ENCODE results near the gene FAM20C.

Gene FAM20C

DNA sequence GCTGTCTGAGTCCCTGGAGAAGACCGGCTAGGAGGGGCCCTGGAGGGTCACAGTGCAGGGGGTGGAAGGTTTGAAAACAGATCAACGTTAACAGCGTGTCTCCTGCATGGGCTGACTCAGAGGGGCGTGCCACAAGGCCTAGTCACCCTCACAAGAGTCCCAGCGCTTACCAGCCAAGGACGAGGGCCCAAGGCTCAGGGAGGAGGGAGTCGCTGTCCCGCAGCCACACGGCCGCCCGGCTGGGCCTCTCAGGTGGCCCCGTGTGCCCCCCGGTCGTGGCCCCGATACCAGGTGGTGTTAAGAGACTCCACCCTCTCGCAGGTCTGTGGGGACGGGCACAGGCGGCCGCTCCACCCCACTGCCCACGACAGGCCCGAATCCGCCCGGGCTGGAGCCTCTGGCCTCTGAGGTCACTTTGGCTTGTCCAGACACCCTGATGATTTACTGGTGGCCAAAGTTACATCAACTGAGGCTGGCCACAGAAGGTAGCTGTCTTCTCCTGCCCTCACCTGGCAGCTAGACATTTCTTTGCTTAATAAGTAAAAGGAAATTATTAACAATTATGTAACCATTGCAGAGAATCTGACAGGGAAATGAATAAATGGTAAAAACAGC lies 34.0 kb downstream of the FAM20C start:
- no peak for DNase-seq (ENCODE audit: low read depth in 2 of 2)

DNA sequence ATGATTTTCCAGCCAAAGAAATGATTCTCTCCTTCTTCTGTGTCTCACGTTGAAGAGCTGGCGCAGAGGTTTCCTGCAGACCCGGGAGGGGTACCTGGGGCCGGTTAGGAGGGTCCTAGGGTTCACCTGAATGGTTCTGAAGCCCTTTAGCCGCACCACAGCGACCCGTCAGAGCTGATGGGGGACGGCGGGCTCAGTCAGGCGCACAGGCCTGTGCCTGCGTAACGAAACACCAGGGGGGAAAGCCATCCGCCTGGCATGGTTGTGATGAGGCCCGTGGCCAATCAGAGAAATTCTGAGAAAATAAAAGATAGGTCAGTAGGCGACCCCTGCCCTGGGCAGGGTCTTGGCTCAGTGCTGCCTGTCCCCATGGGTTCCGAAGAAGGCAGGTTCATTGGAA lies 35.6 kb downstream of the FAM20C start:
- no peak for DNase-seq (ENCODE audit: low read depth in 2 of 2)

DNA sequence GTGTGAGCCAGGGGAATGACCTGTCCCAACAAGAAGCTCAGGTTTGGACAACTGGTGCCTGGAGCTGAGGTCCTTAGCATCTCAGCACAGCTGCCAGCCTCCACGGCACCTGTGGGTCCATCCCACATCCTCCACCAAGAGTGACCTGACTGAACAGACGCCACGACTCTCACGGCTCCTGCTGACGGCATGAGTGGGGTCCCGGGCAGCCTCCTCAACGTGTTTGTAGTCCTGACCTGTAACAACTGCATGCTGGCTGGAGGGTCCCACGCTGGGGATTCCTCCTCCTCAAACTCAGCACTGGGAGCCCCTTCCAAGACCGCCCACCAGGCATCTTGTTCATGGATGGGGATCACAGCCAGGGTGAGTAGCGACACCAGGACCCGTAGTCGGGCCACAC lies 36.2 kb downstream of the FAM20C start:
- no peak for DNase-seq (ENCODE audit: low read depth in 2 of 2)

DNA sequence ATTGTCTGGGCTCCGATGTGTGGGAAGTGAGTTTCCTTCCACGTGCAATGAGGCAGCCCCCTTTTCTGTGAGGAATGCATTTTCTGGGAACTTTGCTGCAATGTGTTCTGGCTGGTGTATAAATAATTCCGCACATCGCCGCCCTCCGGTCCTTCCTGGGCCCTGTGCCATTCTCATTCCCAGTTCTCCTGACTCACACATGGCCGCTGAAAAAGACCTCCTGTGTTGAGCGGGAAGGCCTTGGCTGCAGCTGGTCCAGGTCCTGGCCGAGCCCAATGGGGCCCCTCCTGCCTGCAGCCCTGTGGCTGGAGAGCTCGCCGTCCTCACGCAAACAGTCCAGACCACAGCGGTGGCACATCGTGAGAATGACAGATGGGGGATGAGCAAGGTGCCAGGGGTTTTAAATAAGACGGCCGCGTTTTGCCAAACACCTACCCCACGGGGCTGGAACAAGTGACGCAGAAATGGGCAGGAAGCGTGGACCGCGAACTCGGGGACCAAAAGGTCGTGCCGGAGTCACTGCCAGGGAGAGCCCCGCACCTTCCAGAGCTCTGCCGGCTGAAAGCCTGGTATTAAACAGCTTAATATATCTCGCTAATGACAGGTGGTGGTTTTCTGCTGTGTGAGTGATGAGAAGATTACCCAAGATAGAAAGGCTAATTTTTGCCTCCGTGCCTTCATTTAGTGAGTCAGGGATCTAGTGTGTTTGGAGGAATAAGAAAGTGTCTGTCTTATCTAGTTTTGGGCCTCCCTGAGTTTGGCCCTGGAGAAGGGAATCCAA lies 37.0 kb downstream of the FAM20C start:
- no peak for DNase-seq (ENCODE audit: low read depth in 2 of 2)

DNA sequence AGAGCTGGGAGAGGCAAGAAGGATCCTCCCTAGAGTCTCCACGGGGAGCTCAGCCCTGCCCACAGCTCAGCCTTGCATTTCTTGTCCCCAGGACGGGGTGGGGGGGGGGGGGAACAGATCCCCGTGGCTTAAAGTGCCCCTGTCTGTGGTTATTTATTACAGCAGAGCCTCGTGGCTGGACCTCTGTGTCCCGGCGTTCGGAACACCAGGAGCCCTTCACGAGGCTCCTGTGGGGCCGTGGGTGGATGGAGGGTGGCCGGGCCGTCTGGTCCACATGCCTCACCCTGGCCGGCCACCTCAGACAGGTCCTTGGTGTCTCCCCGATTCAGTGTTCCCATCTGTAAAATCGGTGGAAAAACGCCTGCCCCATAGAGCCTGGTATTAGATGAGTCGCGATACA lies 37.9 kb downstream of the FAM20C start:
- DNase-seq (ENCODE audit: low read depth in 2 of 2): no peak

DNA sequence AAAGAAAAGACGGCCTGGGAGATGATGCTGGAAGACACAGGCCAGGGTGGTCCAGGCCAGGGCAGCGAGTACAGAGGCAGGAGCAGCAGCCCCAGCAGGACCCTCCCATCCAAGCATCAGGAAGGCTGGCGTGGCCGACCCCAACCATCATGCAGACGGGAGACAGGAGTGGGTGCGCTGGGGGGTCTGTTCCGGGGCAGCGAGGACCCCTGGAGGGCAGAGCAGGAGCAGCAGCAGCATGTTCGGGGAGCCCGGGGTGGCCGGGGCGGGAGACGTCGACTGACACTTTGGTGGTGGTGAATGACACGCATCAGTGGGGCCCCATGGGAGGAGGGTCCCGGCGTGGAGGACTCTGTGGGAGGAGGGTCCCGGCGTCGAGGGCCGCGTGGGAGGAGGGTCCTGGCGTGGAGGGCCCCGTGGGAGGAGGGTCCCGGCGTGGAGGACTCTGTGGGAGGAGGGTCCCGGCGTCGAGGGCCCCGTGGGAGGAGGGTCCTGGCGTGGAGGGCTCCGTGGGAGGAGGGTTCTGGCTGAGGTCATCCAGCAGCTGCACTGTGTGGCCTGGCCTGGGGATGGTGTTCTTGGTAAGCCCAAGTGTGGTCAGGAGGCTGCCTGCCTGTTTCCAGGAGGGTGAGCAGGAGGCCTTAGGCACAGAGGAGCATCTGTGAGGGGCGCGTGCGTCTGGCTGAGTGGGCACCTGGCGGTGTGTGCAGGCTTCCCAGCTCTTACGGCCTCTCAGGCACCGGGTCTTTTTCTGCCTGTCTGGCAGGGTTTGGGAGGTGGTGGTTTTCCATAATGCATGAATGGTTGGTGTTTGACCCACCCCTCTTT lies 38.9 kb downstream of the FAM20C start:
- DNase-seq (ENCODE audit: low read depth in 2 of 2): no peak

DNA sequence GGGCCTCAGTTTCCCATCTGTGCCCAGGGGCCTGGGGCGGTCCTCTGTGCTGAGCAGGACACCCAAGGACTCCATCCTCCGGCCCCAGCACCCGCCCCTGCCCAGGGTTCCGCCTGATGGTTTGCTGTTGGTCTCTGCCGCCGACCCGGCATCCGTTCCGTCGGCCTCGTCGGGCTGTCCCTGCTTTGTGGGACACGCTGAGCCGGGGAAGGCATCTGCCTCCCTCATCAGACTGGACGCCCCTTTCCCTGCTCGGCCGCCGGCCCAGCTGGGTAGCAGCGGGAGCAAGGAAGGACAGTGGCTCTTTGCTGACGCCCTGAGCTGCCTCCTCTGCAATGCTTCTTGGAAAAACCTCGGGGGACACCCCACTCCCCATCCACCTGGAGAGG lies 39.5 kb downstream of the FAM20C start:
- no peak for DNase-seq (ENCODE audit: low read depth in 2 of 2)

DNA sequence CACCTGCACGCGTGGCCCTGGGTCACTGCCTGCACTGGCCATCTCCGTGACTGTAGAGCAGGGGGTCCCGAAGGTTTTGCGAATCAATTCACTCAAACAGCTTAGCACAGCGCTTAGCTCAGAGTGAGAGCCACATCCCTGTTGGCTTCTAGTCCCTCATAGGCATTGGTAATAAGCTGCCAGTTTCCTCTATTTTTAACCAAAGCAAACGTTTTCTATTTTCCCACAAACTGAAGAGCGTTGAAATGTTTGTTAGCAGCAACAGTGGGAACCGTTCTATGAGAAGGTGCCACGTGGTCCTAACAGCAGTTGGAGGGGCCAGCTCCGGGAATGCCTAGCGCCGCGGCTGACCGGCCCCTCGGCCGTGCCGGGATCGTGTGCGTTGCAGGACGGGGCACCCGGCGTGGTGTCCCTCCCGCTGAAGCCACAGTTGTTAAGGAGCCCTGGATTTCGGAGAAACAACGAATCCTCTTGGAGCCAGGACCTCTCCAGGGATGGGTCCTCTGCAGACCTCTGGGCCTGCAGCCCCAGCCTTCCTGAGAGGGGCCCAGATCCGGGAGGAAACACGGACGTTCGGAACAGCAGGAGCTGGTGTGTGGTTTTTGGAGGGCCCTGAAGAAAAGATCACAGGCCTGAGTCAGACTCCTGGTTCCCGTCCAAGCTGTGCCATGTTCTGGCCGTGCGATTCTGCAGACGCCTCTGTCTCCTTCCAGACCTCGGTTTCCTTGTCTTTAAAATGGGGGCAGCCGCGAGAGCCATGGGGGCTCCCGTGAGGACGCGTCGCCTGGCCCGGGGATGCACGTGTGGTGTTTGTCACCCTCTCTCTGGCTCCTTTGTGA lies 40.3 kb downstream of the FAM20C start:
- no peak for DNase-seq (ENCODE audit: low read depth in 2 of 2)

DNA sequence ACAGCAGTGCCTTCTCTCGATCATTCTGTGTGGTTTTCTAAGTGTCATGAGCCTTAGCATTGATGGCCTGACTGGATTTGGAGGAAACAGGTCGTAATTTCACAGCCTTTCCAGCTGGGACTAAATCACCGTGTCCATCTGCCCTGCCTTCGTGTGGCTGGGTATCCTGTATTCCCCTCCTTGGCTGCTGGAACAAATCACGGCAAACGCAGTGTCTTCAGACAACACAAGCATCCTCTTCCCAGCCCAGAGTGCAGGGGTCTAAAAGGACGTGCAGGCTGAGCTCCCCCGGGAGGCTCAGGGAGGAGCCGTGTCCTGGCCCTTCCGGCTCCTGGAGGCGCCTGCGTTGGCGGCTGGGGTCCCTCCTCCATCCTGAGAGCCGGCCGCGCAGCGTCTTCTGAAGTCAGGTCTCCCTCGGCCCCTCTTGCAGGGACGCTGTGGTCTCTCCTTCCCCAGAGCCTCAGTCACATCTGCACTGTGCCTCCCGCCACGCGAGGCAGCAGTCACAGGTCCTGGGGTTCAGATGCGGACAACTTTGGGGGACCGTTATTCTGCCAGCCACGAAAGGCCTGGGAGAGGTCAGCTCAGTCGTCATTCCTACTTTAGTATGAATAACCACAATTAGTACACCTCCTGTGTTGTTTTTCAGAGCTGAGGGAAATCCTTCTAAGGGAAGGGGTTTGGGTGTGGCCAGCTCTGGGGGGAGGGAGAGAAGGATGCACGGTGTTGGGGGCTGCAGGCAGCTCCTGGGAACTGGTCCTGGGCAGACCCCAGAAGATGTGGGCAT lies 41.1 kb downstream of the FAM20C start:
- no peak for DNase-seq (ENCODE audit: low read depth in 2 of 2)

DNA sequence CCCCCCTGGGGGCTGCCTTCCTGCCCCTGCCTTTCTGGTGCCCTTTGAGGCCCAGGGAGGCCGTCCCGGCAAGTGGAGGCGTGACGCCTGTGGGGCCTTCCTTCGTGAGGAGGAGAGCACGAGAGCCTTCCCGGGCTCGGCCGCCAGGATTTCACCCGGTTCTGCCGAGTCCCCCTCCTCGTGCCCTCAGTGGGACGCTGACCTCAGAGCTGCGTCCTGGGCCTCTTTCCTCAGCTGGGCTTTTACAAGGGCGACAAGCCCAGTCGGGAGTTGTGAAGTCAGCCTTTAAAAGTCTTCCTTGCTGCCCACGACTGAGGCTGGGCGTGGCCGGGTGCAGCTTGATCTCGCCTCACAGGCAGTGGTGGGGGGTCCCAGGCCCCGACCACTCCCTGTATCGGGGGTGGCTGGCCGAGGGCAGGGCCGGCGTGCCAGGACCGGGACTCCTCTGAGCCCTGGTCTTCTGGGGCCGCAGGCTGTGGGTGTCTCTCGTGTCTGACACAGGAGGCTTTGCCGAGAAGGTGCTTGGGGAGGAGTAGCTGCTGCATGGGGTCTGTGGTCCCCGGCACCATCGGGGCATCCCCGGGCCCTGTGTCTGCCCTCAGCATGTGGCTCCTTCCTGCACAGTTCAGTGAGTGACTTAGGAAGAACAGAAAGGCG lies 41.8 kb downstream of the FAM20C start:
- no peak for DNase-seq (ENCODE audit: low read depth in 2 of 2)

DNA sequence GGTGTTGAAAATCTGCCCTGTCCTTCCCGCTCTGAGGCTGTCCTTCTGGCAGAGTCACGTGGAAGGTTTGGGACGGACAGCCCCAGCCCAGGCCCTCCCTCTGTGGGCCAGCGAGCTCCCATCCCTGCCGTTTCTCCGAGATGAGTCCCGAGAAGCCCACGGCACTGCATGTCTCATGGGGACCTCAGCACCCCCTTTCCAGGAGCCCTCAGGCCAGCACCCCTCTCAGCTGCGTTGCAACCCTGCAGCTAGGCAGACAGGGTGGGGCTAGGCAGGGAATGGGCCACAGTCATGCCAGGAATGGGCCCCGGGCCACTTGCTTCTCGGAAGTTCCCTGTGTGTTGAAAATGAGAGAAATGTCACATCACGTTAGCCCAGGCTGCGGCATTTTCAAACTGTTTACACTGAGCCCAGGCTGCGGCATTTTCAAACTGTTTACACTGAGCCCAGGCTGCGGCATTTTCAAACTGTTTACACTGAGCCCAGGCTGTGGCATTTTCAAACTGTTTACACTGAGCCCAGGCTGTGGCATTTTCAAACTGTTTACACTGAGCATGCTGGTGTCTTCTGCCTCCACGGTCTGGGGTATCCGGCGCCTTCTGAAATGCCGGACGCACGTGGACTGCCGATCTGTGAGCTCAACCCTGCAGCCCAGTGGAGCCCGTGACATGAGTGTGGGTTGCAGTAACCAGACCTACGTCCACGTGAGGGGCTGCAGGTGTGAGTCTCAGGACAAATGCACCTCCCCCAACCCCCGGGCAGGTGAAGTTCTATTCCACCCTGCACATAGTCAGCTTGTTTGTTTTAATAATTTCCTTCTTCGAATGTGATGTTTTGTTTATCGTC lies 42.6 kb downstream of the FAM20C start:
- DNase-seq (ENCODE audit: low read depth in 2 of 2): no peak

DNA sequence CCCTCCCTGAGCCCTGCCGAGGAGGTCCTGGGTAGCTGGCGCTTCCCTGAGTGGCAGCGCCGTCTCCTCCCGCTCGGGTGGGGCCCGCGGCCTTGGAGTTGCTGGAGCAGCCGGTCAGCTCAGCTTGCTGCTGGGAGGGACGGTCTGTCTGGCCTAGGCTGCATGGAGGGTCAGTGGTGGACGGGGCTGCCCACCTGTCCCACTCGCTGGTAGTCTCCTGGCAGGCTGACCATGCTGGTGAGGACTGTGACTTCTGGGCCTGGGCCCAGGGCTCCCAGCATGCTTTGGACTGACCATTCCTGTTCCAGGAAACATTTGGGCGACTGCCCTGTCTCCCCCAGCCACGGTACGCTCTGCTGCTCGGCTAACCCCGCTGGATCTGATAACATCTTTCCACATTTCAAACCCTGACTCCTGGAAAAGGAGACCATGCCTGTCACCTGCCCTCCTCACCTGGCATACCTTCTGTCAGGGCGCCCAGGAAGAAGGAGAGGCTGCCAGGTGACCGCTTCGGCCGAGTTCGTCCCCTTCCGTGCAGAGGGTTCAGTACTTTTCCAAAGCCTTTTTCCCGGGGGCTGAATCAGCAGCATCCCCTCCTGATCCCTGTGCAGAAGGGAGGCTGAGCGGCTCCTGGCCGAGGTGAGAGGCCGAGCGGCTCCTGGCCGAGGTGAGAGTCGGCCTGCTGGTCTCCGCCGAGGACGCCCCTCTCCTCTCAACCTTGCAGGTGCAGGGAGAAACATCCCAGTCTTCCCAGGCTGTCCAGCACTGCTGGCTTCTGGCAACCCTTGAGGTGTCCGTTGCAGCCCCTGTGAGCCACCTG lies 43.4 kb downstream of the FAM20C start:
- no peak for DNase-seq (ENCODE audit: low read depth in 2 of 2)

DNA sequence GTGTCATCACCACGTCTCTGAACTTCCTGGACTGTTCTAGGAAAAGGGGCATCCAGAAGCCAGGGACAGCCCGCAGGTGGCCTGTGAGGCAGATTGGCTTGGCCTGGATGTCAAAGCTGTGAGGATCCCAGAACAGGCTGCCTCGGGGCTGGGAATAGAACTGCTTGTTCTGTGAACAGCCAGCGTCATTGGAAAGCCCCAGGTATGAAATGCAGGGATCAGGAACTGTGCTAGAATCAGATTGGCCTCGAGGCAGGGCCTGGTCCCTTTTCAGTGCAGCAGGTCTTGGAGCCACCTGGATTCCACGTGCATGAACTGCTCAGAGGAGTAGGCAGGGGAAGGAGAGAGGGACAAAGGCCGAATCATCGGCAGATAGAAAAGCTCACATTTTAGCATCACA lies 44.6 kb downstream of the FAM20C start:
- DNase-seq (ENCODE audit: low read depth in 2 of 2): no peak

DNA sequence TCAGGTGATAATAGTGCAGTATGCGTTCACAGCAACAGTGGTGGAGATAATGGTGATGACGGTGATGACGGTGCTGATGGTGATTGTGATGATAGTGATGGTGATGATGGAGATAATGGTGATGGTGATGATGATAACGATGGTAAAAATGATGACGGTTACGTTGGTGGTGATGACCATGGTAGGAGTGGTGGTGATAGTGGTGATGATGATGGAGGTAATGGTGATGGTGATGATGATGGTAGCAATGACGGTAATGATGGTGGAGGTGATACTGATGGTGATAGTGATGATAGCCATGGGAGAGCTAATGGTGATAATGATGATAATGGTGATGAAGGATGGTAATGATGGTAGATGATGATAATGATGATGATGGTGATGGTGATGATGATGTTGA lies 45.0 kb downstream of the FAM20C start:
- no peak for DNase-seq (ENCODE audit: low read depth in 2 of 2)

DNA sequence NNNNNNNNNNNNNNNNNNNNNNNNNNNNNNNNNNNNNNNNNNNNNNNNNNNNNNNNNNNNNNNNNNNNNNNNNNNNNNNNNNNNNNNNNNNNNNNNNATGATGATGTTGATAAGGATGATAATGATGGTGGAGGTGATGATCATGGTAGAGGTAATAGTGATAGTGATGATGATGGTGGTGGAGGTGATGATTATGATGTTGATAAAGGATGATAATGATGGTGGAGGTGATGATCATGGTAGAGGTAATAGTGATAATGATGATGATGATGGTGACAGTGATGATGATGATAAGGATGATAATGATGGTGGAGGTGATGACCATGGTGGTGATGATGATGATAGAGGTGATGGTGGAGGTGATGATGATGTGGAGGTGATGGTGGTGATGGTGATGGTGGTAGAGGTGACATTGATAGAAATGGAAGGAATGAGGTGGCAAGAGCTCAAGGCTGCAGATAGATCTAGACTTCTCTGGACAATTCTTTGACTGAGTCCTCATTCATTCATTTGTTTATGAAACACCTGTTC lies 47.8 kb downstream of the FAM20C start:
- DNase-seq (ENCODE audit: low read depth in 2 of 2): no peak

DNA sequence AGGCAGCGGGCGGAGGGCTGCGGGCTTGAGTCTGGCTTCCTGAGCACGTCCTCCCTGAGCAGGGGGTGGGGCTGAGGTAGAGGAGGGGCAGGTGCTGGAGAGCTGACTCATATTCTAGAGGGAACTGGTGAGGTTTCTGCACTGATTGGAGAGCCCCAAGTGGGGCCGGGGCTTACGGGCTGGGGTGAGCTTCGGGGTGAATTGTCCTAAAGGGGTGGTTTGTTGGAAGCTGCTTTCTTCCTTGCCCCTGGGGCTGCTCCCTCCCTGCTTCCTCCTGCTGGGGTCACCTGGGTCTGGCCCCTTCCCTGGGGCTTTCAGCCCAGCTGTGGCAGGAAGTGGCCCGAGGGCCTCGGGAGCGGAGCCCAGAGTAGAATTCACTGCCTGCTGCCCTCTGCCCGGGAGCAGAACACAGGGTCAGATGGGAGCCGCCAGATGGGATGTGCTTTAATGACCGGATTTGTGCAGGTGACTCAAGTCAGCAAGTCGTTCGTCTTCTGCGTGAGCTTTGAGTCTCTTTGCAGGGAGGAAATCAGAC lies 48.6 kb downstream of the FAM20C start:
- peak in 1 of 2 donors; percentile 2 for DNase-seq (ENCODE audit: low read depth in 2 of 2)

DNA sequence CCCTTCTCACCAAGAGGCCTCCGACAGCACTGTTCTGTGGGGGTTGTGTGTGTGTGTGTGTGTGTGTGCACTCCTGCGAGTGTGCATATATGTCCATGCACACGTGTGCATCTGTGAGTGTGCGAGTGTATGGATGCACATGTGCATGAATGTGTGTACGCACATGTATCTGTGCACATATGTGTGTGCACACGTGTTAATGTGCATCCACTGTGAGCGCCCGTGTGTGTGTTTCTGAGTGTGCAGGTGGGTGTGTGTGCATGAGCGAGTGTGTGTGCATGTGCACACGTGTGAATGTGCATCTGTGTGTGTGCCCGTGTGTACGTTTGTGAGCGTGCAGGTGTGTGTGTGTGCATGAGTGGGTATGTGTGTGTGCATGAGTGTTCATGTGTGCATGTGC lies 49.1 kb downstream of the FAM20C start:
- DNase-seq (ENCODE audit: low read depth in 2 of 2): no peak
